Germinal center (tissue), 1 donor: ENCODE results near the gene KDM4C.
"Not testable (repeated sequence)": the region's sequence is repeated elsewhere in the genome, so short reads cannot be mapped to it uniquely, and the experiment has no call there.

Experiments
- DNase-seq: peaks from one replicate; pipeline ENCODE4 v3.0.0; 2012; ENCODE audit warnings: mixed read lengths, low spot score

KDM4C gene

GRCh38 chr9:6757456-6758247 lies at the start of gene KDM4C:
Gene KDM4C (plus strand): TSS chr9:6757973. CDS start chr9:6792989, 35,016 bp downstream.
- peak; percentile 98 for DNase-seq

DNA sequence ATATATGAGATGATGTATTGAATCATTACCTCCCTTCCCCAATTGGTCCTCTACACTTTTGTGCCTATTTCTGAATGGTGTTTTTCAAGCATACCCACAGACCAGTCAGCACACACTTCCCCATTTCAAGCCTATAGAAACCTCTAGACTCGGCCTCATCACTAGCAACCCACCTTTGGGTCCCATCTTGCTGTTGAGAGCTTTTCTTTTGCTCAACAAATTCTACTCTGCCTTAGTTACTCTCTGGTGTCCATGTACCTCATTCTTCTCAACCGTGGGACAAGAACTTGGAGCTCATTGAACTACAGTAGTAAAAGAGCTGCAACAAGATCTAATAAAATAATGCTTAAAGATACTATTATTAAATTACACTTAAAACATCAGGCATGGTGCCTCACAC lies 49.0 kb upstream of the KDM4C start:
- no peak for DNase-seq

- DNase-seq = no peak
These were observed 46.4 kb upstream of the KDM4C start for GRCh38 chr9:6711403-6711802.

GRCh38 chr9:6712041-6712440 lies 45.7 kb upstream of the KDM4C start:
- no peak for DNase-seq

DNA sequence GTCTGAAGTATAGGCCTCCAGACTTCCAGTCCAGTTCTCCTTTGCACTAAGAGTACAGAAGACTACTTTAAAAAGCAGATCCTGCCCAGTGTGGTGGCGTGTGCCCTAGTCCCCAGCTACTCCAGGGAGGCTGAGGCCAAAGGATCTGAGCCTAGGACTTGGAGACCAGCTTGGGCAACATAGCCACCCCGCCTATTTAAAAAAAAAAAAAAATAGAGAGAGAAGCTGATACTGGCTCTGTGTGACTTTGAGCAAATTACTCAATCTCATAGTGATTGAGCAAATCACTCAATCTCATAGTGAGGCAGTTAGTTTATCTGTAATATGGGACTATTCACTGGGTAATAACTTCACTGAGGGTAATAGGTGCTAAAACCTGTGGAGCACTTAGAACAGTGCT lies 43.6 kb upstream of the KDM4C start:
- no peak for DNase-seq

DNA sequence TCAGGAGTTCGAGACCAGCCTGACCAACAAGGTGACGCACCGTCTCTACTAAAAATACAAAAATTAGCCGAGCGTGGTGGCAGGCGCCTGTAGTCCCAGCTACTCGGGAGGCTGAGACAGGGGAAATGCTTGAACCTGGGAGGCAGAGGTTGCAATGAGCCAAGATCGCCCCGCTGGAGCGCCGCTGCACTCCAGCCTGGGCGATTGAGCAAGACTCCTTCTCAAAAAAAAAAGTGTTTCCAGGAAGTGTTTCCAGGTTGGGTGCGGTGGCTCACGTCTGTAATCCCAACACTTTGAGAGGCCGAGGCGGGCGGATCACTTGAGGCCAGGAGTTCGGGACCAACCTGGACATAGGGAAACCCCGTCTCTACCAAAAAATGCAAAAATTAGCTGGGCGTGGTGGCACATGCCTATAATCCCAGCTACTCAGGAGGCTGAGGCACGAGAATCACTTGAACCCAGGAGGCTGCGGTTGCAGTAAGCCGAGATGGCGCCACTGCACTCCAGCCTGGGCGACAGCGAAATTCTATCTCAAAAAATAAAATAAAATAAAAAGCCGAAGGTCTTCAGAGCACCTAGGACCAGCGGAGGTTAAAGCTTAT lies 42.5 kb upstream of the KDM4C start:
- not testable (repeated sequence) for DNase-seq

- peak; percentile 78 for DNase-seq
These were observed 41.8 kb upstream of the KDM4C start for GRCh38 chr9:6715755-6716643.

GRCh38 chr9:6716766-6717165 lies 41.0 kb upstream of the KDM4C start:
- no peak for DNase-seq

GRCh38 chr9:6723881-6724420 lies 33.8 kb upstream of the KDM4C start:
- no peak for DNase-seq

- no peak for DNase-seq
These were observed 24.5 kb upstream of the KDM4C start for GRCh38 chr9:6733257-6733656.

DNA sequence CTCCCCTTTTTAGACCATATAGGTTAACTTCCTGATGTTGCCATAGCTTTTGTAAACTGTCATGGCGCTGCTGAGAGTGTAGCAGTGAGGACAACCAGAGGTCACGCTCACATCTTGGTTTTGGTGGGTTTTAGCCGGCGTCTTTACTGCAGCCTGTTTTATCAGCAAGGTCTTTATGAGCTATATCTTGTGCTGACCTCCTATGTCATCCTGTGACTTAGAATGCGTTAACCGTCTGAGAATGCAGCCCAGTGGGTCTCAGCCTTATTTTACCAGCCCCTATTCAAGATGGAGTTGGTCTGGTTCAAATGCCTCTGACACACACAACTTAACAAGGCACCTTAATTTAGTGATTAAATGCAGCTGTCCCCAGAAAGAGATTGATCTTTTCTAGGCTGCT lies 23.9 kb upstream of the KDM4C start:
- no peak for DNase-seq

GRCh38 chr9:6735422-6735821 lies 22.4 kb upstream of the KDM4C start:
- DNase-seq = no peak

DNA sequence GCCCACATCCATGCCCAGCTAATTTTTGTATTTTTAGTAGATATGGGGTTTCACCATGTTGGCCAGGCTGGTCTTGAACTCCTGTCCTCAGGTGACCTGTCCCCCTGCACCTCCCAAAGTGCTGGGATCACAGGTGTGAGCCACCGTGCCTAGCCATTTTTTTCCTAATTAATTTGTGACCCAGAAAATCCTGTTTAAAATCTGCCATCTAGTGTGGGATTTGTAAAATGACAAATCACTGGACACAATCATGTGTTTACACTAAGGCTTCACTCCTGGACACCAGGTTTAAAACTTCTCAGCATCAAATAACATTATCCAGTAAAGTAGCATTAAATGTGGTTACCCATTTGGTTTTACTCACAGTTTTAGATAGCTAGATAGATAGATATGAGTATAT lies 18.6 kb upstream of the KDM4C start:
- DNase-seq = no peak

GRCh38 chr9:6748861-6749260 lies 8.9 kb upstream of the KDM4C start:
- not testable (repeated sequence) for DNase-seq

DNA sequence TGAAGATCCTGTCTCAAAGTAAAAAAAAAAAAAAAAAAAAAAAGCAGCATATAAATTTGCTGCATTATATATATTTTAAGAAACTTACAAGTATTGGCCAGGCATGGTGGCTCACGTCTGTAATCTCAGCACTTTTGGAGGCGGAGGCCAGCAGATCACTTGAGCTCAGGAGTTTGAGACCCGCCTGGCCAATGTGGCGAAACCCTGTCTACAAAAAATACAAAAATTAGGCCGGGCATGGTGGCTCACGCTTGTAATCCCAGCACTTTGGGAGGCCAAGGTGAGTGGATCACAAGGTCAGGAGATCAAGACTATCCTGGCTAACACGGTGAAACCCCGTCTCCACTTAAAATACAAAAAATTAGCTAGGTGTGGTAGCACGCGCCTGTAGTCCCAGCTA lies 2.9 kb upstream of the KDM4C start:
- DNase-seq = not testable (repeated sequence)

GRCh38 chr9:6757132-6757455 lies 679 bp upstream of the KDM4C start:
- DNase-seq = no peak

- no peak for DNase-seq
These were observed 400 bp downstream of the KDM4C start for GRCh38 chr9:6758248-6758497.

DNA sequence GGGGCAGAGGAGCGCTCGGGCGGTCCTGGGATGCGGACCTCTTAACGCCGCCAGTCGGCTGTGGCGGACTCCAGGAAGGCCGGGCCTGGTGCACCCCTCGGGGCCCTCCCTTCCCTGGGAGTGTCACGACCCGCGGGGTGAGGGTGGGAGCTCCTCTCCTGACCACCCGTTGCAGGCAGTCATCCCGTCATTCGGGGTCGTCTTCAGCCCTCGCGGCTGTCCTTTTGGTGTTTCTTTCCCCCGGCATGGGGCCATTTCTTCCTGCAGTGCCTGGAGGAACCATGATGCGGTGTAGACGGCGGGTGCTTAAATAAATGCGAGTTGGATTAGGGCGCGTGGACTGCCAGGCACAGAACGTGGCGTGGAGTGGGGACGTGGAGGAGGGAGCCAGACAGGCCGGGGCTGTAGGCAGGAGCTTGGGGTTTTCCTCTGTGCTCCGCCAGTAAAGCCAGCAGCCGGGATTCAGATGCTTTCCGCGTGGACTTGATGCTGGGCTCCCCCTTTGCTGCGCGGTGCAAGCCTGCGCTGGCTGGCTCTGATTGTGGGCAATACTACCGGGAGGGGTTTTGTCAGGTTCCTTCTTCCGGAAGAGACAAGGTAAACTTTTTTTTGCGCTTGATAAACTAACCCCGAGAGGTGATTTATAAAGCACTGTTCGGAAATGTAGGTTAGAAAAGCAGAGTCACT lies 868 bp downstream of the KDM4C start:
- DNase-seq = peak; percentile 53

- peak; percentile 22 for DNase-seq
These were observed 1.6 kb downstream of the KDM4C start for GRCh38 chr9:6759185-6759977.

DNA sequence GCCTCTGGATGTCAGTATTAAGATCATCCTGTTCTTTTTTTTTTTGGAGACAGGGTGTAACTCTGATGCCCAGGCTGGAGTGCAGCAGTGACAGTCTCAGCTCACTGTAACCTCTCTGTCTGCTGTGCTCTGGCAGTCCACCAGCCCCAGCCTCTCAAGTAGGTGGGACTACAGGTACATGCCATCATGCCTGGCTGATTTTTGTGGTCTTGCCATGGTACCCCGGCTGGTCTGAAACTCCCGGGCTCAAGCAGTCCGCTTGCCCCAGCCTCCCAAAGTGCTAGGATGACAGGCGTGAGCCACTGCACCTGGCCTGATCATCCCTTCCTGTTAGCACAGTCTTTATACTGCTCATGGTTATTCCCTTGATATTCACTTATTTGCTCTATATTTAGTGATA lies 3.5 kb downstream of the KDM4C start:
- no peak for DNase-seq

- no peak for DNase-seq
These were observed 5.5 kb downstream of the KDM4C start for GRCh38 chr9:6763244-6763643.

DNA sequence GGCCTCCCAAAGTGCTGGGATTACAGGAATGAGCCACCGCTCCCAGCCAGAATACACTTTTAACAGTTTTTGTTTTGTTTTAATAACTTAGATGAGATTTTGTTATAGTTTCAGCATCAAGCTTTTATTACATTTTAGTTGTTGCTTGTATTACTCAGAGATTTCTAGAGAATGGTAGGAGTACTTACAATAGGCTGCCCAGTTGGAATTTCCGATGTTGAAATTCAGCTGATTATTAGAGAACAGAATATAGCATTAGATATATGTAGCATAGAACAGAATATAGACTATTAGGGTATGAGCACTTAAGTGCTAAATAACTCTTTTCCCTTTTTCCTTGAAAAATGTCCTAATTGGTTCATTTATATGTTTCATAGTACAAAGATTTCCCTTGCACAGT lies 6.2 kb downstream of the KDM4C start:
- DNase-seq = no peak
